Measurements from ENCODE around the gene EFCAB6. TPM values are rescaled to one million over a fixed set of nuclear protein-coding genes. Genes with fewer than 3 reads are reported as not detected.

Gene EFCAB6
- total and polyA plus RNA-seq, 7 donors = 0.07 to 0.84 (median 0.50) TPM

DNA sequence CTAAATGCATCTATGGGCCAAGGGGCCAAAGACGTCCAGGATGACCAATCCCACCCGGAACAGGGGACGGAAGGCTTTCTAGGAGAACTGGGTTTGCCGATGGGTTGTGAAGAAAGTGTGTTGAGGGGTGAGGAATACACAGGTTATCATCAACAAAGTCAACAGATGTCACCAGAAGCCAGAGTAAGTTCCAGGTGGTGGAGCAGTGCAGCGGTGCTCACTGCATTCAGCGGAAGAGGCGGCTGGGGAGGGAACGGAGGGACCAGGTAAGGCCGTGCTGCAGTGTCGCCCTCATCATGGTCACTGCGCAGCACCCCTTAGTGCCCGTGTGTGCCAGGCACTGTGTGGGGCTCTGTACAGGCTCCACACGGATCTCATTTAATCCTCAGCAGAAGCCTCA lies 176.0 kb downstream of the EFCAB6 start:
- TF ChIP-seq, protein P1, sequence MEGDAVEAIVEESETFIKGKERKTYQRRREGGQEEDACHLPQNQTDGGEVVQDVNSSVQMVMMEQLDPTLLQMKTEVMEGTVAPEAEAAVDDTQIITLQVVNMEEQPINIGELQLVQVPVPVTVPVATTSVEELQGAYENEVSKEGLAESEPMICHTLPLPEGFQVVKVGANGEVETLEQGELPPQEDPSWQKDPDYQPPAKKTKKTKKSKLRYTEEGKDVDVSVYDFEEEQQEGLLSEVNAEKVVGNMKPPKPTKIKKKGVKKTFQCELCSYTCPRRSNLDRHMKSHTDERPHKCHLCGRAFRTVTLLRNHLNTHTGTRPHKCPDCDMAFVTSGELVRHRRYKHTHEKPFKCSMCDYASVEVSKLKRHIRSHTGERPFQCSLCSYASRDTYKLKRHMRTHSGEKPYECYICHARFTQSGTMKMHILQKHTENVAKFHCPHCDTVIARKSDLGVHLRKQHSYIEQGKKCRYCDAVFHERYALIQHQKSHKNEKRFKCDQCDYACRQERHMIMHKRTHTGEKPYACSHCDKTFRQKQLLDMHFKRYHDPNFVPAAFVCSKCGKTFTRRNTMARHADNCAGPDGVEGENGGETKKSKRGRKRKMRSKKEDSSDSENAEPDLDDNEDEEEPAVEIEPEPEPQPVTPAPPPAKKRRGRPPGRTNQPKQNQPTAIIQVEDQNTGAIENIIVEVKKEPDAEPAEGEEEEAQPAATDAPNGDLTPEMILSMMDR (IDR thresholded peaks at IDR 0.05) = no peak
- H3K27ac ChIP-seq = no peak overlapping the region
- H3K4me3 ChIP-seq = no peak overlapping the region
- intact Hi-C loops (cut with DNase I) = no loop called here
- H3K4me1 ChIP-seq = no peaks in the 10 kb centered on the region
- H3K9me3 ChIP-seq = peaks cover 14% of the 10 kb centered on the region
- WGBS, 3 donors = 86 to 88% (median 87%) methylated on average over 13 of the region's 13 CpGs
- ATAC-seq = no peak
- DNase-seq = no peak
- no peaks in the 10 kb centered on the region for H3K36me3 ChIP-seq (ENCODE audit: insufficient read depth in 1 of 2, low read depth in 1 of 2)
- H3K27me3 ChIP-seq (ENCODE audit: insufficient read depth in 3 of 3, low read length in 2 of 3) = no peaks in the 10 kb centered on the region

- intact Hi-C loops (cut with DNase I) = no loop called here
Measured at GRCh38 chr22:43635101-43635500, 177.0 kb downstream of the EFCAB6 start.

DNA sequence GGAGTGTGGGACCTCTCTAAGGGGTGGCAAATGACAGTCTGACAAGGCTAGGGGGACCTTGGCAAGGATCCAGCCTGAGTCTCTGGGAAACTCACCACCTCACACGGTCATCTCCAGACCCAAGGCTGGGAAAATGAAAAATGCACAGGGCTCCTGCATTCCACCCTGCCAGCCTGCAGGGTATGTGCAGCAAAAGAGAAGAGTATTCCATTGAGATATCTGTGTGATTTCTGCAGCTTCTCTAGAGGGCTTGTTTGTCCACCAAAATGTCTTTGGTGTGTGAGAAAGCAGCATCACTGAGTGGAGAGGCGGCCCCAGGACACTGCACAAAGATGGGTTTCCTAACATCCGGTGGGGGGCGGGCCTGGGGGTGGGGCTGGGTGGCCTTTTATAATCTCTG lies 177.8 kb downstream of the EFCAB6 start:
- ATAC-seq = no peak
- Histone ChIP-seq H3K36me3 (ENCODE audit: insufficient read depth in 1 of 2, low read depth in 1 of 2) (no peaks in the 10 kb centered on the region), H3K27ac (no peak overlapping the region), H3K9me3 (peaks cover 6% of the 10 kb centered on the region), H3K4me1 (no peaks in the 10 kb centered on the region), H3K4me3 (no peak overlapping the region), H3K27me3 (ENCODE audit: insufficient read depth in 3 of 3, low read length in 2 of 3) (no peaks in the 10 kb centered on the region)
- no peak for DNase-seq
- intact Hi-C loops (cut with DNase I) = no loop called here
- 54 to 58% (median 57%) methylated on average over 4 of the region's 4 CpGs for WGBS, 3 donors
- TF ChIP-seq, protein P1 (IDR thresholded peaks at IDR 0.05) = no peak

More at GRCh38 chr22:43635101-43635500, 177.0 kb downstream of the EFCAB6 start:
- H3K36me3 ChIP-seq (ENCODE audit: insufficient read depth in 1 of 2, low read depth in 1 of 2) = no peaks in the 10 kb centered on the region
- H3K9me3 ChIP-seq = peaks cover 14% of the 10 kb centered on the region
- H3K4me1 ChIP-seq = no peaks in the 10 kb centered on the region
- no peak overlapping the region for H3K4me3 ChIP-seq
- no peak for DNase-seq
- no peak overlapping the region for H3K27ac ChIP-seq
- WGBS, 3 donors = 67 to 70% (median 68%) methylated on average over 9 of the region's 9 CpGs
- TF ChIP-seq, protein P1 (IDR thresholded peaks at IDR 0.05) = no peak
- no peak for ATAC-seq
- H3K27me3 ChIP-seq (ENCODE audit: insufficient read depth in 3 of 3, low read length in 2 of 3) = no peaks in the 10 kb centered on the region

DNA sequence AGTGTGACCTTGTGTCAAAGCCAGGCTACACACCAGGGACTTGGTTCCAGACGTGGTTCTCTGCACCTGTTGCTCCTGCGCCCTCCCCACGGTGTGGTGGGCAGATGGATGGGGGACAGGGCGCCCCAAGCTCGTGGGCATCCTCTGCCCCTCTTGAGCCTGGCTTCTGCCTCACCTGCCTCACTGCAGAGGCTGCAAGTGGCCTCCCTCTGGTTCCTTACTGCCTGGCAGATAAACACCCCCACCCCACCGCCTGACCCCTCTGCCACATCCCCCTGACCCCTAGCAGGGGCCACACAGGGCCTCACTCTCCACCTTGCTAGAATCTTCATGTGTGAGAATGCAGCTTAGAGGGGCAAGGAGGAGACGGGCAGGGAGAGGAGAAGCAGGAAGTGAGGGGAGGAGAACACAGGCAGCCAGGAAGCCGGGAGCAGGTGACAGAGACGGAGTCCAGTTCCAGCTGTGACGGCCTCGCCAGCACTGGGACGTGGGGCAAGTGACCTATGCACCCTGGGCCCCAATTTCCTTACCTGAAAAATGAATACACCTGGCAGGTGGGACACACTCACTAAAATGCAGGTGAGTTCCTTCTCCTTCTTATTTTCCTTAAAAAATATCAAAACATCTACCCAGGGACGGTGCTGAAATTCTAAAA lies 178.3 kb downstream of the EFCAB6 start:
- ATAC-seq = no peak
- WGBS, 3 donors = 70 to 73% (median 73%) methylated on average over 13 of the region's 13 CpGs
- TF ChIP-seq, protein P1 (IDR thresholded peaks at IDR 0.05) = no peak

GRCh38 chr22:43631846-43632245 lies 180.3 kb downstream of the EFCAB6 start:
- Histone ChIP-seq H3K36me3 (ENCODE audit: insufficient read depth in 1 of 2, low read depth in 1 of 2) (no peaks in the 10 kb centered on the region), H3K4me3 (no peak overlapping the region), H3K27ac (no peak overlapping the region), H3K27me3 (ENCODE audit: insufficient read depth in 3 of 3, low read length in 2 of 3) (no peaks in the 10 kb centered on the region), H3K4me1 (no peaks in the 10 kb centered on the region), H3K9me3 (no peaks in the 10 kb centered on the region)
- 93 to 95% (median 94%) methylated on average over 10 of the region's 10 CpGs for WGBS, 3 donors
- intact Hi-C loops (cut with DNase I) = no loop called here
- ATAC-seq = no peak
- TF ChIP-seq, protein P1 (IDR thresholded peaks at IDR 0.05) = no peak
- no peak for DNase-seq

More for the DNA sequence above, 178.3 kb downstream of the EFCAB6 start:
- Histone ChIP-seq H3K9me3 (peaks cover under 1% of the 10 kb centered on the region), H3K36me3 (ENCODE audit: insufficient read depth in 1 of 2, low read depth in 1 of 2) (no peaks in the 10 kb centered on the region), H3K4me1 (no peaks in the 10 kb centered on the region), H3K27ac (no peak overlapping the region), H3K4me3 (no peak overlapping the region), H3K27me3 (ENCODE audit: insufficient read depth in 3 of 3, low read length in 2 of 3) (no peaks in the 10 kb centered on the region)
- intact Hi-C loops (cut with DNase I) = no loop called here
- DNase-seq = no peak

All from psoas muscle (tissue), 8 donors.